A549 treated with AZD9567 at 1 μM for 4 hours (cell line): ENCODE results near the gene MMEL1. TPM values are rescaled to one million over a fixed set of nuclear protein-coding genes. Genes with fewer than 3 reads are reported as not detected.

Experiments used
- total RNA-seq: library from RNA; stranded (reverse); fragments of 200-300 nt; extraction: Qiagen RNA extraction; gene quantifications from 5 replicates; pipeline ENCODE4 v1.2.3, GENCODE V29; 2022; ENCODE audit not compliant: insufficient read depth

The MMEL1 gene
- total RNA-seq = 0.08 to 0.20 TPM in 2 of 5 replicates, not detected in the others

GRCh38 chr1:2632561-2633361, at the start of gene MMEL1:
TSS of gene MMEL1 (minus strand) at chr1:2633016. CDS start at chr1:2629484, 3,532 bp downstream.

GRCh38 chr1:2586154-2587070, 46.4 kb downstream of the MMEL1 start, which contains the start of gene PRXL2B:
TSS of gene PRXL2B (plus strand) at chr1:2586777. CDS start at chr1:2586886, 109 bp downstream.

GRCh38 chr1:2556277-2556677, 76.5 kb downstream of the MMEL1 start, which contains the start of gene TNFRSF14:
TSS of gene TNFRSF14 (plus strand) at chr1:2556371. CDS start at chr1:2556665, 294 bp downstream.

Other genes with a start within 250 kb of the MMEL1 start
- gene MORN1, start 241.5 kb downstream of the MMEL1 start, total RNA-seq = 3.7 to 6.7 TPM (median 6.4 TPM) in 5 replicates
- 78.9 to 122 TPM (median 120 TPM) in 5 replicates for gene RER1, start 241.2 kb downstream of the MMEL1 start, total RNA-seq
- gene PEX10, start 220.5 kb downstream of the MMEL1 start, total RNA-seq = 12.3 to 25.0 TPM (median 23.0 TPM) in 5 replicates
- gene PLCH2, start 156.7 kb downstream of the MMEL1 start, total RNA-seq = 0.22 to 0.31 TPM (median 0.24 TPM) in 4 of 5 replicates, not detected in the other
- gene PANK4, start 106.4 kb downstream of the MMEL1 start, total RNA-seq = 8.1 to 13.2 TPM (median 11.9 TPM) in 5 replicates
- gene HES5, start 102.8 kb downstream of the MMEL1 start, total RNA-seq = not detected in 5 replicates
- gene TNFRSF14, start 76.6 kb downstream of the MMEL1 start, total RNA-seq = 0.08 to 0.22 TPM (median 0.16 TPM) in 4 of 5 replicates, not detected in the other
- gene PRXL2B, start 46.2 kb downstream of the MMEL1 start, total RNA-seq = 20.4 to 26.5 TPM (median 25.0 TPM) in 5 replicates
- gene TTC34, start 168.7 kb upstream of the MMEL1 start, total RNA-seq = 0.03 to 0.05 TPM (median 0.04 TPM) in 4 of 5 replicates, not detected in the other